ENCODE data around the gene CD200. TPM values are rescaled to one million over a fixed set of nuclear protein-coding genes. Genes with fewer than 3 reads are reported as not detected.

The CD200 gene
- 100 to 1,000 TPM; 100 to 125 (median 109) TPM for total RNA-seq

- peak within 1 kb of the TSS; percentile 95 for H3K4me3 Mint-ChIP-seq
- H3K9me3 Mint-ChIP-seq, result no peaks in the 10 kb centered on the region
- ATAC-seq (peak; percentile 77 to 78), DNase-seq (peak; percentile 52)
- H3K36me3 Mint-ChIP-seq (ENCODE audit: insufficient read depth), result peaks cover 27% of the 10 kb centered on the region
- H3K27me3 Mint-ChIP-seq (ENCODE audit: low read depth), result peaks cover 3% of the 10 kb centered on the region
- peaks cover 44% of the 10 kb centered on the region for H3K4me1 Mint-ChIP-seq (ENCODE audit: low read depth)
These were observed at the start of gene CD200 for GRCh38 chr3:112333002-112333380. TSS of gene CD200 (plus strand) at chr3:112333156. CDS start at chr3:112333213, 57 bp downstream.

- no peaks in the 10 kb centered on the region for H3K9me3 Mint-ChIP-seq
- no peaks in the 10 kb centered on the region for H3K27me3 Mint-ChIP-seq (ENCODE audit: low read depth)
- ATAC-seq (no peak), DNase-seq (no peak)
- no peaks in the 10 kb centered on the region for H3K36me3 Mint-ChIP-seq (ENCODE audit: insufficient read depth)
- no peak overlapping the region for H3K4me3 Mint-ChIP-seq
- peaks cover 4% of the 10 kb centered on the region for H3K4me1 Mint-ChIP-seq (ENCODE audit: low read depth)
These were observed 43.9 kb upstream of the CD200 start for GRCh38 chr3:112289011-112289410.

- H3K27me3 Mint-ChIP-seq (ENCODE audit: low read depth), result no peaks in the 10 kb centered on the region
- peak within 1 kb of the TSS; percentile 58 for H3K4me3 Mint-ChIP-seq
- H3K9me3 Mint-ChIP-seq, result no peaks in the 10 kb centered on the region
- peaks cover 22% of the 10 kb centered on the region for H3K4me1 Mint-ChIP-seq (ENCODE audit: low read depth)
- ATAC-seq, result peak; percentile 77 to 80
- no peaks in the 10 kb centered on the region for H3K36me3 Mint-ChIP-seq (ENCODE audit: insufficient read depth)
- peak; percentile 20 for DNase-seq
These were observed 39.3 kb upstream of the CD200 start, which contains the start of gene SLC9C1 for GRCh38 chr3:112293368-112294321. TSS of gene SLC9C1 (minus strand) at chr3:112294216. CDS start at chr3:112286791, 7,425 bp downstream.

- peak overlapping the region; percentile 50 for H3K4me3 Mint-ChIP-seq
- DNase-seq, result no peak
- no peak for ATAC-seq
- H3K9me3 Mint-ChIP-seq, result no peaks in the 10 kb centered on the region
- H3K4me1 Mint-ChIP-seq (ENCODE audit: low read depth), result peaks cover 23% of the 10 kb centered on the region
- H3K27me3 Mint-ChIP-seq (ENCODE audit: low read depth), result no peaks in the 10 kb centered on the region
- no peaks in the 10 kb centered on the region for H3K36me3 Mint-ChIP-seq (ENCODE audit: insufficient read depth)
These were observed 35.2 kb upstream of the CD200 start for GRCh38 chr3:112297714-112298113.

- H3K4me1 Mint-ChIP-seq (ENCODE audit: low read depth), result peaks cover 19% of the 10 kb centered on the region
- no peak for ATAC-seq
- H3K36me3 Mint-ChIP-seq (ENCODE audit: insufficient read depth), result no peaks in the 10 kb centered on the region
- no peak overlapping the region for H3K4me3 Mint-ChIP-seq
- DNase-seq, result no peak
- H3K27me3 Mint-ChIP-seq (ENCODE audit: low read depth), result no peaks in the 10 kb centered on the region
- no peaks in the 10 kb centered on the region for H3K9me3 Mint-ChIP-seq
These were observed 34.2 kb upstream of the CD200 start for GRCh38 chr3:112298781-112299180.

GRCh38 chr3:112302150-112302830, 30.7 kb upstream of the CD200 start:
- no peaks in the 10 kb centered on the region for H3K36me3 Mint-ChIP-seq (ENCODE audit: insufficient read depth)
- ATAC-seq (no peak), DNase-seq (no peak)
- H3K9me3 Mint-ChIP-seq, result no peaks in the 10 kb centered on the region
- peaks cover 14% of the 10 kb centered on the region for H3K4me1 Mint-ChIP-seq (ENCODE audit: low read depth)
- no peak overlapping the region for H3K4me3 Mint-ChIP-seq
- no peaks in the 10 kb centered on the region for H3K27me3 Mint-ChIP-seq (ENCODE audit: low read depth)

GRCh38 chr3:112302881-112303763, 29.8 kb upstream of the CD200 start:
- no peaks in the 10 kb centered on the region for H3K36me3 Mint-ChIP-seq (ENCODE audit: insufficient read depth)
- peaks cover 6% of the 10 kb centered on the region for H3K4me1 Mint-ChIP-seq (ENCODE audit: low read depth)
- no peaks in the 10 kb centered on the region for H3K27me3 Mint-ChIP-seq (ENCODE audit: low read depth)
- H3K4me3 Mint-ChIP-seq, result no peak overlapping the region
- H3K9me3 Mint-ChIP-seq, result no peaks in the 10 kb centered on the region
- peak; percentile 36 to 60 for ATAC-seq
- DNase-seq, result no peak

GRCh38 chr3:112303764-112304325, 29.1 kb upstream of the CD200 start:
- no peaks in the 10 kb centered on the region for H3K4me1 Mint-ChIP-seq (ENCODE audit: low read depth)
- no peak overlapping the region for H3K4me3 Mint-ChIP-seq
- peak; percentile 40 to 51 for ATAC-seq
- H3K9me3 Mint-ChIP-seq, result no peaks in the 10 kb centered on the region
- H3K36me3 Mint-ChIP-seq (ENCODE audit: insufficient read depth), result no peaks in the 10 kb centered on the region
- no peak for DNase-seq
- H3K27me3 Mint-ChIP-seq (ENCODE audit: low read depth), result no peaks in the 10 kb centered on the region

GRCh38 chr3:112304611-112305010, 28.3 kb upstream of the CD200 start:
- Mint-ChIP-seq H3K9me3 (no peaks in the 10 kb centered on the region), H3K4me3 (no peak overlapping the region), H3K27me3 (ENCODE audit: low read depth) (no peaks in the 10 kb centered on the region), H3K4me1 (ENCODE audit: low read depth) (no peaks in the 10 kb centered on the region), H3K36me3 (ENCODE audit: insufficient read depth) (no peaks in the 10 kb centered on the region)
- DNase-seq, result no peak
- ATAC-seq, result no peak

- H3K27me3 Mint-ChIP-seq (ENCODE audit: low read depth), result no peaks in the 10 kb centered on the region
- no peak for DNase-seq
- ATAC-seq, result no peak
- H3K4me3 Mint-ChIP-seq, result no peak overlapping the region
- H3K36me3 Mint-ChIP-seq (ENCODE audit: insufficient read depth), result no peaks in the 10 kb centered on the region
- H3K9me3 Mint-ChIP-seq, result no peaks in the 10 kb centered on the region
- no peaks in the 10 kb centered on the region for H3K4me1 Mint-ChIP-seq (ENCODE audit: low read depth)
These were observed 26.1 kb upstream of the CD200 start for GRCh38 chr3:112306825-112307224.

- no peaks in the 10 kb centered on the region for H3K27me3 Mint-ChIP-seq (ENCODE audit: low read depth)
These were observed 25.4 kb upstream of the CD200 start for GRCh38 chr3:112307557-112307956.

GRCh38 chr3:112308151-112308911, 24.6 kb upstream of the CD200 start:
- ATAC-seq, result no peak
- DNase-seq, result no peak
- no peaks in the 10 kb centered on the region for H3K4me1 Mint-ChIP-seq (ENCODE audit: low read depth)

More at GRCh38 chr3:112307557-112307956, 25.4 kb upstream of the CD200 start:
- ATAC-seq (no peak), DNase-seq (no peak)
- Mint-ChIP-seq H3K4me1 (ENCODE audit: low read depth) (no peaks in the 10 kb centered on the region), H3K4me3 (no peak overlapping the region), H3K9me3 (no peaks in the 10 kb centered on the region), H3K36me3 (ENCODE audit: insufficient read depth) (no peaks in the 10 kb centered on the region)

GRCh38 chr3:112314649-112315048, 18.3 kb upstream of the CD200 start:
- Mint-ChIP-seq H3K36me3 (ENCODE audit: insufficient read depth) (no peaks in the 10 kb centered on the region), H3K27me3 (ENCODE audit: low read depth) (no peaks in the 10 kb centered on the region), H3K4me1 (ENCODE audit: low read depth) (no peaks in the 10 kb centered on the region), H3K9me3 (no peaks in the 10 kb centered on the region), H3K4me3 (no peak overlapping the region)
- DNase-seq, result no peak
- ATAC-seq, result no peak

More at GRCh38 chr3:112308151-112308911, 24.6 kb upstream of the CD200 start:
- H3K27me3 Mint-ChIP-seq (ENCODE audit: low read depth), result no peaks in the 10 kb centered on the region
- no peaks in the 10 kb centered on the region for H3K36me3 Mint-ChIP-seq (ENCODE audit: insufficient read depth)
- H3K4me3 Mint-ChIP-seq, result no peak overlapping the region
- no peaks in the 10 kb centered on the region for H3K9me3 Mint-ChIP-seq
